BLaER1 (cell line): ENCODE measurements around the gene C11orf71.

ENCODE experiments used
- H3K27ac ChIP-seq: shearing (Covaris generic); formaldehyde crosslinking; 2 replicates; pipeline ENCODE4 v1.8.1; 2022
- H3K27me3 ChIP-seq: shearing (Covaris generic); formaldehyde crosslinking; 2 replicates; pipeline ENCODE4 v1.8.1; 2022
- H3K36me3 ChIP-seq: shearing (Covaris generic); formaldehyde crosslinking; 2 replicates; pipeline ENCODE4 v1.8.1; 2022
- H3K4me1 ChIP-seq: shearing (Covaris generic); formaldehyde crosslinking; 2 replicates; pipeline ENCODE4 v1.8.1; 2022
- H3K4me2 ChIP-seq: shearing (Covaris generic); formaldehyde crosslinking; 2 replicates; pipeline ENCODE4 v1.8.1; 2022
- H3K4me3 ChIP-seq: shearing (Covaris generic); formaldehyde crosslinking; 2 replicates; pipeline ENCODE4 v1.8.1; 2022
- H3K9ac ChIP-seq: shearing (Covaris generic); formaldehyde crosslinking; 2 replicates; pipeline ENCODE4 v1.8.1; 2022
- H3K9me3 ChIP-seq: shearing (Covaris generic); formaldehyde crosslinking; 2 replicates; pipeline ENCODE4 v1.8.1; 2022
- H4K20me1 ChIP-seq: shearing (Covaris generic); formaldehyde crosslinking; 2 replicates; pipeline ENCODE4 v1.8.1; 2022
- Cebpa-rat ChIP-seq: shearing (Covaris generic); IDR thresholded peaks from 2 replicates; pipeline ENCODE4 v1.8.1; 2022

Gene C11orf71

GRCh38 chr11:114439229-114440120, 39.2 kb upstream of the C11orf71 start, which contains the start of gene REXO2:
TSS of gene REXO2 (plus strand) at chr11:114439467. CDS start at chr11:114439529, 62 bp downstream.
- H3K36me3 ChIP-seq = peaks cover 18% of the 10 kb centered on the region
- peaks cover 23% of the 10 kb centered on the region for H3K4me1 ChIP-seq
- peak within 1 kb of the TSS; percentile 89 for H3K4me3 ChIP-seq
- peak within 1 kb of the TSS; percentile 76 for H3K27ac ChIP-seq
- H3K27me3 ChIP-seq = no peaks in the 10 kb centered on the region
- TF ChIP-seq Cebpa-rat = no peak
- peak within 1 kb of the TSS; percentile 87 for H3K9ac ChIP-seq
- peaks cover 42% of the 10 kb centered on the region for H4K20me1 ChIP-seq
- peak within 1 kb of the TSS; percentile 93 for H3K4me2 ChIP-seq
- no peaks in the 10 kb centered on the region for H3K9me3 ChIP-seq

DNA sequence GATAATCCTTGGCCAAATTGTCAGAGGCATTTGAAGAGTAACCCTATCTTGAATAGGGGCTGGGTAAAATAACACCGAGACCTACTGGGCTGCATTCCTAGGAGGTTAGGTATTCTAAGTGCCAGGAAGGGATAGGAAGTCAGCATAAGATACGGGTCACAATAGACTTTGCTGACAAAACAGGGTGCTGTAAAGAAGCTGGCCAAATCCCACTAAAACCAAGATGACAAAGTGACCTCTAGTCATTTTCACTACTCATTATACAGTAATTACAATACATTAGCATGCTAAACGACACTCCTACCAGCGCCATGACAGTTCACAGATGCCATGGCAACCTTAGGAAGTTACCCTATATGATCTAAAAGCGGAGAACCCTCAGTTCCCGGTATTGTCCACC, 38.0 kb upstream of the C11orf71 start:
- no peak for TF ChIP-seq Cebpa-rat
- Histone ChIP-seq H3K4me3 (no peak overlapping the region), H4K20me1 (peaks cover 30% of the 10 kb centered on the region), H3K27ac (no peak overlapping the region), H3K9me3 (no peaks in the 10 kb centered on the region), H3K4me1 (peaks cover 23% of the 10 kb centered on the region), H3K9ac (no peak overlapping the region), H3K4me2 (peak overlapping the region; percentile 93; the same call in 1 of the 2 replicates), H3K36me3 (peaks cover 8% of the 10 kb centered on the region; the same call in 1 of the 2 replicates), H3K27me3 (no peaks in the 10 kb centered on the region)

DNA sequence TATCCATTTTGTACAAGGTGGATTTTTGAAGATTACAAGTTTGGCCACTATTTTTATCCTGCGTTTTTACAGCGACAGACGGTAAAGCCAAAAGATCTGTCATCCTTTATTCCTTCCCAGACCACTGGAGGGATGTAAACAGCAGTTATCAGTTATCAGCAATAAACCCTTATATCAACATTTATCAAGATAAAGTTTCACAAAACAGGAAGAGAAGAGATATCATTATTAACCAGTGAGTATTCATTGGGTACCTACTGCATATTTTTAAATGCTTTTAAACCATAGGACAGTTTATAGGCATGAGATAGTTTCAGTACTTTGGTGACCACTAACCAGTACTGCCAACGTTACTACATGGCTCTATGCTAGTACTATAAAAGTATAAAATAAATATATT, 33.1 kb upstream of the C11orf71 start:
- no peak overlapping the region for H3K27ac ChIP-seq
- no peak for TF ChIP-seq Cebpa-rat
- H3K4me1 ChIP-seq = peaks cover under 1% of the 10 kb centered on the region; the same call in 1 of the 2 replicates
- no peaks in the 10 kb centered on the region for H3K27me3 ChIP-seq
- H4K20me1 ChIP-seq = no peaks in the 10 kb centered on the region
- H3K4me2 ChIP-seq = no peak overlapping the region
- H3K9ac ChIP-seq = no peak overlapping the region
- no peaks in the 10 kb centered on the region for H3K36me3 ChIP-seq
- H3K9me3 ChIP-seq = no peaks in the 10 kb centered on the region
- H3K4me3 ChIP-seq = no peak overlapping the region

DNA sequence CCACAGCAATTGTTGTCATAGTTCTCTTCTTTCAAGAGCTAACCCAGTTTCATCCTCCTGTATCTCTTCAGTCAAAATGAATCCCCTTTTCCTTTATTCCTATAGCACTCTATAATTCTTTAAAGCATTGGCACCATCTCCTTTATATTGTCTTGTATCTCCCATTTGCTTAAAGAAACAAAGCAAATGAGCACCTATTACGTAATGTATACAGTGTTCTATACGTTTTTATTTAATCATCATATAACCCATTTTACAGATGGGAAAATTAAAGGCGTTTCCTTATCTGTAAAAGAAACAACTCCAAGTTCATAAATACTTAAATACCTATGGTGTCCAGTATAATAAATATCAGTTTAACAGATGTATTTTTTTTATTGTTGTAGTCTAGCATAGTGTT, 32.6 kb upstream of the C11orf71 start:
- TF ChIP-seq Cebpa-rat = no peak
- Histone ChIP-seq H3K27me3 (no peaks in the 10 kb centered on the region), H3K4me2 (no peak overlapping the region), H3K4me3 (no peak overlapping the region), H3K36me3 (no peaks in the 10 kb centered on the region), H3K9ac (no peak overlapping the region), H3K27ac (no peak overlapping the region), H3K9me3 (no peaks in the 10 kb centered on the region), H4K20me1 (no peaks in the 10 kb centered on the region), H3K4me1 (no peaks in the 10 kb centered on the region)

DNA sequence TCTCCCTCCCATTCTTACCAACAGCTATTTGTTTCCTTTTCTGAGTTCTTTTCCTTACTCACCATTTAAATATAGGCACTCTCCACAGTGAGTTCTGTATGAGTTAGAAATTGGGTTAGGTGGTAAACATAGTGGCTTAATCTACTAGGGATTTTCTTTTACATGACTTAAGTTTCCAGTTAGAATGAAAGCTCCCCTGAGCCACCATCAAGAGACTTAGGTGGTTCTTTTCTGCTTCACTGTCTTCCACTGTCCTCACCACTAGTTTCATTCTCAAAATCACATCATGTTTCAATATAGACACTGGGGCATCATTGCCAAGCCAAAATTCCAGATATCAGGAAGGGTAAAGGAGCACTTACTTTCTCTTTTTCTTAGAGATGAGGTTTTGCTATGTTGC, 30.0 kb upstream of the C11orf71 start:
- no peak overlapping the region for H3K4me2 ChIP-seq
- peaks cover 4% of the 10 kb centered on the region; the same call in 1 of the 2 replicates for H3K9me3 ChIP-seq
- no peaks in the 10 kb centered on the region for H3K4me1 ChIP-seq
- no peaks in the 10 kb centered on the region for H4K20me1 ChIP-seq
- H3K27me3 ChIP-seq = no peaks in the 10 kb centered on the region
- no peak overlapping the region for H3K9ac ChIP-seq
- no peak overlapping the region for H3K4me3 ChIP-seq
- no peak overlapping the region for H3K27ac ChIP-seq
- peaks cover 9% of the 10 kb centered on the region for H3K36me3 ChIP-seq
- no peak for TF ChIP-seq Cebpa-rat

GRCh38 chr11:114426280-114426679, 26.0 kb upstream of the C11orf71 start:
- Histone ChIP-seq H3K9me3 (peaks cover 11% of the 10 kb centered on the region), H3K27me3 (no peaks in the 10 kb centered on the region), H3K36me3 (peaks cover 14% of the 10 kb centered on the region), H3K4me3 (no peak overlapping the region), H3K9ac (no peak overlapping the region), H4K20me1 (no peaks in the 10 kb centered on the region), H3K4me2 (no peak overlapping the region), H3K4me1 (no peaks in the 10 kb centered on the region), H3K27ac (no peak overlapping the region)
- TF ChIP-seq Cebpa-rat = no peak

GRCh38 chr11:114416441-114416961, 16.2 kb upstream of the C11orf71 start:
- Histone ChIP-seq H3K27me3 (no peaks in the 10 kb centered on the region), H3K9me3 (no peaks in the 10 kb centered on the region), H3K4me1 (peaks cover 14% of the 10 kb centered on the region), H3K36me3 (peaks cover 35% of the 10 kb centered on the region), H4K20me1 (no peaks in the 10 kb centered on the region), H3K4me3 (no peak overlapping the region), H3K4me2 (no peak overlapping the region), H3K9ac (no peak overlapping the region), H3K27ac (no peak overlapping the region)
- no peak for TF ChIP-seq Cebpa-rat

GRCh38 chr11:114413958-114414357, 13.6 kb upstream of the C11orf71 start:
- peaks cover 14% of the 10 kb centered on the region for H3K4me1 ChIP-seq
- H3K4me2 ChIP-seq = no peak overlapping the region
- no peak overlapping the region for H3K27ac ChIP-seq
- no peak overlapping the region for H3K4me3 ChIP-seq
- H3K9ac ChIP-seq = no peak overlapping the region
- H3K9me3 ChIP-seq = no peaks in the 10 kb centered on the region
- TF ChIP-seq Cebpa-rat = no peak
- H3K36me3 ChIP-seq = peaks cover 58% of the 10 kb centered on the region
- H3K27me3 ChIP-seq = no peaks in the 10 kb centered on the region
- no peaks in the 10 kb centered on the region for H4K20me1 ChIP-seq

GRCh38 chr11:114412946-114413345, 12.6 kb upstream of the C11orf71 start:
- no peak overlapping the region for H3K4me2 ChIP-seq
- no peak for TF ChIP-seq Cebpa-rat
- no peaks in the 10 kb centered on the region for H3K9me3 ChIP-seq
- peaks cover 14% of the 10 kb centered on the region for H3K4me1 ChIP-seq
- H3K36me3 ChIP-seq = peaks cover 65% of the 10 kb centered on the region
- H3K27me3 ChIP-seq = no peaks in the 10 kb centered on the region
- H3K9ac ChIP-seq = no peak overlapping the region
- no peaks in the 10 kb centered on the region for H4K20me1 ChIP-seq
- no peak overlapping the region for H3K27ac ChIP-seq
- H3K4me3 ChIP-seq = no peak overlapping the region

GRCh38 chr11:114401311-114401710, 1.0 kb upstream of the C11orf71 start:
- H3K9ac ChIP-seq = peak overlapping the region; percentile 97
- H3K4me3 ChIP-seq = peak overlapping the region; percentile 88
- H3K4me2 ChIP-seq = peak overlapping the region; percentile 83
- peaks cover 38% of the 10 kb centered on the region for H3K36me3 ChIP-seq
- peak overlapping the region; percentile 97 for H3K27ac ChIP-seq
- H3K4me1 ChIP-seq = peaks cover 35% of the 10 kb centered on the region
- no peaks in the 10 kb centered on the region for H3K27me3 ChIP-seq
- peaks cover 39% of the 10 kb centered on the region for H4K20me1 ChIP-seq
- TF ChIP-seq Cebpa-rat = no peak
- H3K9me3 ChIP-seq = no peaks in the 10 kb centered on the region
